ENCODE measurements around the gene ZNF787. TPM values are rescaled to one million over a fixed set of nuclear protein-coding genes. Genes with fewer than 3 reads are reported as not detected.
"Not testable (repeated sequence)": the region's sequence is repeated elsewhere in the genome, so short reads cannot be mapped to it uniquely, and the experiment has no call there.

ZNF787 gene
- total RNA-seq, 2 experiments from 2014 or later = 30.6 to 31.7 TPM

GRCh38 chr19:56149656-56150038 lies 28.6 kb upstream of the ZNF787 start:
- intact Hi-C loops (cut with micrococcal nuclease; ENCODE audit: unreplicated experiment) = no loop called here
- H2AFZ ChIP-seq (ENCODE audit: low read length) = no peak overlapping the region
- ChIA-PET CTCF (ENCODE audit: unreplicated experiment) (no interaction called here), POLR2A (no interaction called here)
- no peaks in the 10 kb centered on the region for H3K9me2 ChIP-seq (ENCODE audit: insufficient read depth, low read length)
- BruUV-seq (replicated peaks) = no TSS peak
- H3K27ac ChIP-seq (ENCODE audit: low read depth, low read length, poor library complexity, severe bottlenecking) = no peak overlapping the region
- peaks cover 31% of the 10 kb centered on the region for H3K36me3 ChIP-seq (ENCODE audit: insufficient read depth, low read length)
- no peak for TF ChIP-seq EZH2phosphoT487 (IDR thresholded peaks at IDR 0.05; ENCODE audit: borderline replicate concordance, low read depth, low read length)
- TF ChIP-seq, protein P1, sequence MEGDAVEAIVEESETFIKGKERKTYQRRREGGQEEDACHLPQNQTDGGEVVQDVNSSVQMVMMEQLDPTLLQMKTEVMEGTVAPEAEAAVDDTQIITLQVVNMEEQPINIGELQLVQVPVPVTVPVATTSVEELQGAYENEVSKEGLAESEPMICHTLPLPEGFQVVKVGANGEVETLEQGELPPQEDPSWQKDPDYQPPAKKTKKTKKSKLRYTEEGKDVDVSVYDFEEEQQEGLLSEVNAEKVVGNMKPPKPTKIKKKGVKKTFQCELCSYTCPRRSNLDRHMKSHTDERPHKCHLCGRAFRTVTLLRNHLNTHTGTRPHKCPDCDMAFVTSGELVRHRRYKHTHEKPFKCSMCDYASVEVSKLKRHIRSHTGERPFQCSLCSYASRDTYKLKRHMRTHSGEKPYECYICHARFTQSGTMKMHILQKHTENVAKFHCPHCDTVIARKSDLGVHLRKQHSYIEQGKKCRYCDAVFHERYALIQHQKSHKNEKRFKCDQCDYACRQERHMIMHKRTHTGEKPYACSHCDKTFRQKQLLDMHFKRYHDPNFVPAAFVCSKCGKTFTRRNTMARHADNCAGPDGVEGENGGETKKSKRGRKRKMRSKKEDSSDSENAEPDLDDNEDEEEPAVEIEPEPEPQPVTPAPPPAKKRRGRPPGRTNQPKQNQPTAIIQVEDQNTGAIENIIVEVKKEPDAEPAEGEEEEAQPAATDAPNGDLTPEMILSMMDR (conservative IDR thresholded peaks at IDR 0.05; ENCODE audit: low read length) = no peak
- no peaks in the 10 kb centered on the region for H4K20me1 ChIP-seq (ENCODE audit: insufficient read depth, low read length)
- no peak overlapping the region for H3K4me3 ChIP-seq (ENCODE audit: low read depth, low read length, poor library complexity, severe bottlenecking)
- H3K9me3 ChIP-seq (ENCODE audit: low read length) = no peaks in the 10 kb centered on the region
- DNase-seq (ENCODE audit: low spot score) = no peak
- H3K4me1 ChIP-seq (ENCODE audit: insufficient read depth, low read length, poor library complexity, severe bottlenecking) = no peaks in the 10 kb centered on the region
- no peak overlapping the region for H3K4me2 ChIP-seq (ENCODE audit: low read length)
- no peaks in the 10 kb centered on the region for H3K79me2 ChIP-seq (ENCODE audit: insufficient read depth, low read depth, low read length)

- POLR2A ChIA-PET; CTCF ChIA-PET (ENCODE audit: unreplicated experiment); H3K9me3 ChIP-seq (ENCODE audit: low read length); H3K4me2 ChIP-seq (ENCODE audit: low read length); DNase-seq (ENCODE audit: low spot score); H3K9me2 ChIP-seq (ENCODE audit: insufficient read depth, low read length); H3K4me3 ChIP-seq (ENCODE audit: low read depth, low read length, poor library complexity, severe bottlenecking); H3K79me2 ChIP-seq (ENCODE audit: insufficient read depth, low read depth, low read length); H4K20me1 ChIP-seq (ENCODE audit: insufficient read depth, low read length); intact Hi-C loops (cut with micrococcal nuclease; ENCODE audit: unreplicated experiment); BruUV-seq (replicated peaks); H2AFZ ChIP-seq (ENCODE audit: low read length); H3K27ac ChIP-seq (ENCODE audit: low read depth, low read length, poor library complexity, severe bottlenecking); H3K4me1 ChIP-seq (ENCODE audit: insufficient read depth, low read length, poor library complexity, severe bottlenecking): not testable (repeated sequence)
- H3K36me3 ChIP-seq (ENCODE audit: insufficient read depth, low read length) = peaks cover 31% of the 10 kb centered on the region
Measured at GRCh38 chr19:56148955-56149655, 28.0 kb upstream of the ZNF787 start.

GRCh38 chr19:56148096-56148495 lies 27.0 kb upstream of the ZNF787 start:
- no TSS peak for BruUV-seq (replicated peaks)
- peaks cover 27% of the 10 kb centered on the region for H3K36me3 ChIP-seq (ENCODE audit: insufficient read depth, low read length)
- H3K4me1 ChIP-seq (ENCODE audit: insufficient read depth, low read length, poor library complexity, severe bottlenecking) = no peaks in the 10 kb centered on the region
- H3K9me2 ChIP-seq (ENCODE audit: insufficient read depth, low read length) = no peaks in the 10 kb centered on the region
- intact Hi-C loops (cut with micrococcal nuclease; ENCODE audit: unreplicated experiment) = no loop called here
- no peaks in the 10 kb centered on the region for H4K20me1 ChIP-seq (ENCODE audit: insufficient read depth, low read length)
- CTCF ChIA-PET (ENCODE audit: unreplicated experiment) = no interaction called here
- no peak overlapping the region for H3K4me2 ChIP-seq (ENCODE audit: low read length)
- H2AFZ ChIP-seq (ENCODE audit: low read length) = no peak overlapping the region
- no peaks in the 10 kb centered on the region; the same call in 1 of the 2 replicates for H3K79me2 ChIP-seq (ENCODE audit: insufficient read depth, low read depth, low read length)
- no peaks in the 10 kb centered on the region for H3K9me3 ChIP-seq (ENCODE audit: low read length)
- no peak for DNase-seq (ENCODE audit: low spot score)
- H3K4me3 ChIP-seq (ENCODE audit: low read depth, low read length, poor library complexity, severe bottlenecking) = no peak overlapping the region
- no peak overlapping the region for H3K27ac ChIP-seq (ENCODE audit: low read depth, low read length, poor library complexity, severe bottlenecking)
- POLR2A ChIA-PET = no interaction called here
- no peak for TF ChIP-seq EZH2phosphoT487 (IDR thresholded peaks at IDR 0.05; ENCODE audit: borderline replicate concordance, low read depth, low read length)

DNA sequence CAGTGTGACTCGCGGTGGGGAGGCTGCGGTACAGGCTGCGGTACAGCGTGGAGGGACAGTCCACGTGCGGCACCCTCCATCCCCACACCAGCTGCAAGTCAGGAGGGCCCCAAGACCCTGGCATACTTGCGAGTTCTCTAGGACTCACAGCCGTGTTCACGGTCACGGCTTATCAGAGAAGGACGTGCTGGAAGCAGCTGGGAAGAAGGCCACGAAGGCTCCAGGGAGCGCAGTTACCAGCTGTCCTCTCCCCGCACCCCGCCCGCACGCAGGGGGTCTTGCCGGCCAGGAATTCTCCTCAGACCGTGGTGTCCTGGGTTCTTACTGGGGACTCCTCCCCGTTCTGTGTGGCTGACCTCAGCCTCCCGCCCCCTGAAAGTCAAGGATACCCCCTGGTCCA lies 26.2 kb upstream of the ZNF787 start:
- no peaks in the 10 kb centered on the region for H3K9me2 ChIP-seq (ENCODE audit: insufficient read depth, low read length)
- no peak overlapping the region for H3K4me2 ChIP-seq (ENCODE audit: low read length)
- H3K27ac ChIP-seq (ENCODE audit: low read depth, low read length, poor library complexity, severe bottlenecking) = no peak overlapping the region
- TF ChIP-seq EZH2phosphoT487 (IDR thresholded peaks at IDR 0.05; ENCODE audit: borderline replicate concordance, low read depth, low read length) = no peak
- TF ChIP-seq, protein P1 (conservative IDR thresholded peaks at IDR 0.05; ENCODE audit: low read length) = no peak
- no peaks in the 10 kb centered on the region for H4K20me1 ChIP-seq (ENCODE audit: insufficient read depth, low read length)
- H3K4me1 ChIP-seq (ENCODE audit: insufficient read depth, low read length, poor library complexity, severe bottlenecking) = peaks cover under 1% of the 10 kb centered on the region
- no peak for DNase-seq (ENCODE audit: low spot score)
- H3K79me2 ChIP-seq (ENCODE audit: insufficient read depth, low read depth, low read length) = peaks cover 2% of the 10 kb centered on the region; the same call in 1 of the 2 replicates
- intact Hi-C loops (cut with micrococcal nuclease; ENCODE audit: unreplicated experiment) = no loop called here
- no peak overlapping the region for H2AFZ ChIP-seq (ENCODE audit: low read length)
- BruUV-seq (replicated peaks) = no TSS peak
- no peak overlapping the region for H3K4me3 ChIP-seq (ENCODE audit: low read depth, low read length, poor library complexity, severe bottlenecking)
- POLR2A ChIA-PET = no interaction called here
- peaks cover 24% of the 10 kb centered on the region for H3K36me3 ChIP-seq (ENCODE audit: insufficient read depth, low read length)
- CTCF ChIA-PET (ENCODE audit: unreplicated experiment) = no interaction called here
- H3K9me3 ChIP-seq (ENCODE audit: low read length) = no peaks in the 10 kb centered on the region
